Body of pancreas (tissue), 4 donors: ENCODE data around the gene APOA5. TPM values are rescaled to one million over a fixed set of nuclear protein-coding genes. Genes with fewer than 3 reads are reported as not detected.

Source experiments
- ATAC-seq: fragments of 150-250 bp; one replicate; pipeline ENCODE4 v1.9.1; 2016
- DNase-seq, 4 donors: peaks; one replicate each; pipeline ENCODE4 v3.0.0-alpha.2; 2019
- H3K27ac ChIP-seq, 4 donors: fragments of 200-600 bp; sonication (generic); 1 replicate in 3 of 4; 2 replicates in 1 of 4; pipeline versions ENCODE4 v1.5.1 to v1.6.1; 2016 to 2019; ENCODE audit warnings: mild to moderate bottlenecking in 1 of 4, mixed read lengths in 1 of 4, moderate library complexity in 1 of 4
- H3K27me3 ChIP-seq, 2 donors: fragments of 200-600 bp; sonication (generic); one replicate each; pipeline ENCODE4 v1.6.0; 2016; ENCODE audit warnings: mild to moderate bottlenecking in 1 of 2
- H3K36me3 ChIP-seq, 2 donors: fragments of 200-600 bp; sonication (generic); replicated peaks in 1 of 2; 2 replicates each; pipeline ENCODE4 v1.5.1; 2016; ENCODE audit warnings: low read depth in 2 of 2; ENCODE audit not compliant: insufficient read depth in 1 of 2
- H3K4me1 ChIP-seq: fragments of 200-600 bp; sonication (generic); one replicate; pipeline ENCODE4 v1.6.0; 2016
- H3K4me3 ChIP-seq, 2 donors: fragments of 200-600 bp; sonication (generic); 1 replicate in 1 of 2; 2 replicates in 1 of 2; pipeline ENCODE4 v1.5.1; 2016 to 2019
- H3K9me3 ChIP-seq, 3 donors: fragments of 200-600 bp; sonication (generic); 1 replicate in 2 of 3; 2 replicates in 1 of 3; pipeline ENCODE4 v1.5.1; 2016
- CTCF ChIP-seq, 7 experiments: fragments of 450-650 bp in 4 of 7; fragments of 200-600 bp in 3 of 7; sonication (generic) in 3 of 7; IDR thresholded peaks; one replicate each; pipeline ENCODE4 v1.5.1; 2016 to 2019; ENCODE audit warnings: antibody characterized with exemption in 7 of 7
- POLR2A ChIP-seq, 3 donors: fragments of 450-650 bp; IDR thresholded peaks; one replicate each; pipeline ENCODE4 v1.6.1; 2016; ENCODE audit warnings: antibody characterized with exemption in 3 of 3, mild to moderate bottlenecking in 2 of 3
- WGBS, 2 donors: methylation state at CpG; one replicate each; pipeline ENCODE4 v1.1.5; 2017; 5-methylcytosine and 5-hydroxymethylcytosine counted together
- intact Hi-C: fragments of 100-400 bp; cut with DNase I; formaldehyde crosslinking; loops from one replicate; pipeline ENCODE4 v1.15.1; 2023
- total RNA-seq, 2 donors: library from RNA; depleted of rRNA; stranded (reverse); fragments of >200 nt; gene quantifications; one replicate each; pipeline ENCODE4 v1.1.0, GENCODE V29; 2016

The APOA5 gene
- total RNA-seq, 2 donors from 2014 or later: 2.6 TPM; not detected in 1

DNA sequence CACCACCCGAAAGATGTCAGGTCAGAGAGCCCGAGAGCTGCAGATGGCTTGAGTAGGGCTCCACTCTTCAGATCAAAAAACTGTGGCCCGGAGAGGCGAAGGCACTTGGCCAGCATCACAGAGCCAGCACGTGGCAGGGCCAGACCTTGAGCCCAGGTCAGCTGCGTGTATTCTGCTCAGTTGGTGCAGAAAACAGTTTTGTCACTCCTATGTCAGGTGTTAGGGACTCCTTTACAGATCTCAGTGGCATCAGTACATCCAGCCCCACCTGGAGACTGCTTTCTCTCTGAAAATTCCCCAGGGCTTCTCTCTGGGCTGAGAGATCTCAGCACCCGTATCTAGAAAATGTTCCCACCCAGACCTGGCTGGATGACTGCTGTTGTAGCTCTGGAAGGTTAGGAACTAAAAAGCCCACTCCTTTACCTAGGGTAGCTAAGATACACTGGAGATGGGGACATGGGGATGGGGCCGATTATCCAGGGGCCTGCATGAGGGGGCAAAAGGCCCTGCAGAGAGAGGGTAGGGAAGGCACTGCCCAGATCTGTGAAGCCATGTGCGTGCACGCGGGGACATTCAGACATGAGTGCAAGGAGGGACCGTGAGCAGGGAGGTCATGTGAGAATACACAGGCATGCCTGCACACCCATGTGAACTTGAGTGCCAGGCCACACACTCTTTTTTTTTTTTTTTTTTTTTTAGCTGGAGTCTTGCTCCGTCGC, 42.3 kb upstream of the APOA5 start:
- H3K27ac ChIP-seq: no peak overlapping the region
- H3K4me1 ChIP-seq: peaks cover 72% of the 10 kb centered on the region
- no peaks in the 10 kb centered on the region for H3K9me3 ChIP-seq
- WGBS, 2 donors: 75 to 76% methylated on average over 13 to 14 of the region's 14 CpGs
- TF ChIP-seq CTCF (IDR thresholded peaks at IDR 0.05): no peak
- no peak for TF ChIP-seq POLR2A (IDR thresholded peaks at IDR 0.05)
- ATAC-seq: no peak
- no peaks in the 10 kb centered on the region for H3K36me3 ChIP-seq
- DNase-seq: peak; percentile 42 to 53 (median 46)
- intact Hi-C loops: no loop called here
- no peaks in the 10 kb centered on the region for H3K27me3 ChIP-seq
- no peak overlapping the region for H3K4me3 ChIP-seq

DNA sequence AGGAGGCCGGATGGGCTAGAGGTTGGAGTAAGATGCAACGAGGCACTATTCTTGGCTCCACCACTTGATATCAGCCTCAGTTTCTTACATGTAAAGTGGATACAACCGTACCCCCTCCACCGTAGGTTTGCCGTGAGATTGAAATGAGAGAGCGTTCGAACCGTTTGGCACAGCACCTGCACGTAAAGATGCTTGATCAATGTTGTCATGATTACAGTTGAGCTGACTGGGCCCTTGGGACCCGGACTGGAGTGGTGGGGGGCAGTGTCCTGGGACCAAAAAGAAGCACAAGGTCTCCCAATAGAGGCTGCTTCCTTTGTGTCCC, 41.8 kb upstream of the APOA5 start:
- Histone ChIP-seq H3K36me3 (no peaks in the 10 kb centered on the region), H3K27ac (no peak overlapping the region), H3K9me3 (no peaks in the 10 kb centered on the region), H3K4me1 (peaks cover 72% of the 10 kb centered on the region), H3K27me3 (no peaks in the 10 kb centered on the region), H3K4me3 (no peak overlapping the region)
- intact Hi-C loops: no loop called here
- ATAC-seq (no peak), DNase-seq (no peak)
- TF ChIP-seq CTCF (IDR thresholded peaks at IDR 0.05) (no peak), POLR2A (IDR thresholded peaks at IDR 0.05) (no peak)
- WGBS, 2 donors: 87 to 90% methylated on average over 10 of the region's 10 CpGs

DNA sequence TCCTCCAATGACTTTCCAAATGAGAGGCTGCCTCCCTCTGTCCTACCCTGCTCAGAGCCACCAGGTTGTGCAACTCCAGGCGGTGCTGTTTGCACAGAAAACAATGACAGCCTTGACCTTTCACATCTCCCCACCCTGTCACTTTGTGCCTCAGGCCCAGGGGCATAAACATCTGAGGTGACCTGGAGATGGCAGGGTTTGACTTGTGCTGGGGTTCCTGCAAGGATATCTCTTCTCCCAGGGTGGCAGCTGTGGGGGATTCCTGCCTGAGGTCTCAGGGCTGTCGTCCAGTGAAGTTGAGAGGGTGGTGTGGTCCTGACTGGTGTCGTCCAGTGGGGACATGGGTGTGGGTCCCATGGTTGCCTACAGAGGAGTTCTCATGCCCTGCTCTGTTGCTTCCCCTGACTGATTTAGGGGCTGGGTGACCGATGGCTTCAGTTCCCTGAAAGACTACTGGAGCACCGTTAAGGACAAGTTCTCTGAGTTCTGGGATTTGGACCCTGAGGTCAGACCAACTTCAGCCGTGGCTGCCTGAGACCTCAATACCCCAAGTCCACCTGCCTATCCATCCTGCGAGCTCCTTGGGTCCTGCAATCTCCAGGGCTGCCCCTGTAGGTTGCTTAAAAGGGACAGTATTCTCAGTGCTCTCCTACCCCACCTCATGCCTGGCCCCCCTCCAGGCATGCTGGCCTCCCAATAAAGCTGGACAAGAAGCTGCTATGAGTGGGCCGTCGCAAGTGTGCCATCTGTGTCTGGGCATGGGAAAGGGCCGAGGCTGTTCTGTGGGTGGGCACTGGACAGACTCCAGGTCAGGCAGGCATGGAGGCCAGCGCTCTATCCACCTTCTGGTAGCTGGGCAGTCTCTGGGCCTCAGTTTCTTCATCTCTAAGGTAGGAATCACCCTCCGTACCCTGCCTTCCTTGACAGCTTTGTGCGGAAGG, 40.9 kb upstream of the APOA5 start:
- no peaks in the 10 kb centered on the region for H3K27me3 ChIP-seq
- ATAC-seq: peak; percentile 41
- TF ChIP-seq POLR2A (IDR thresholded peaks at IDR 0.05) (no peak), CTCF (IDR thresholded peaks at IDR 0.05) (peak in 2 of 7 experiments; percentile 3 to 8)
- H3K27ac ChIP-seq: no peak overlapping the region
- WGBS, 2 donors: 72 to 88% methylated on average over 11 of the region's 13 CpGs
- H3K36me3 ChIP-seq: no peaks in the 10 kb centered on the region
- H3K9me3 ChIP-seq: no peaks in the 10 kb centered on the region
- H3K4me3 ChIP-seq: no peak overlapping the region
- intact Hi-C loops: no loop called here
- peaks cover 72% of the 10 kb centered on the region for H3K4me1 ChIP-seq
- DNase-seq: peak in 3 of 4 donors; percentile 42 to 73 (median 57)

GRCh38 chr11:116831790-116832349, 40.2 kb upstream of the APOA5 start:
- Histone ChIP-seq H3K27me3 (no peaks in the 10 kb centered on the region), H3K9me3 (no peaks in the 10 kb centered on the region), H3K36me3 (no peaks in the 10 kb centered on the region), H3K4me1 (peaks cover 70% of the 10 kb centered on the region), H3K4me3 (no peak overlapping the region), H3K27ac (no peak overlapping the region)
- TF ChIP-seq CTCF (IDR thresholded peaks at IDR 0.05) (no peak), POLR2A (IDR thresholded peaks at IDR 0.05) (no peak)
- DNase-seq (no peak), ATAC-seq (no peak)
- intact Hi-C loops: no loop called here
- 73 to 80% methylated on average over 7 of the region's 7 CpGs for WGBS, 2 donors
